Raji (cell line): Measurements from ENCODE around the gene F12.

ENCODE experiments used
- POLR2A ChIP-seq: IDR thresholded peaks from 2 replicates; pipeline ENCODE4 v1.6.1; 2011; ENCODE audit warnings: low read depth, low read length, control low read depth; ENCODE audit not compliant: insufficient read depth

Gene F12

DNA sequence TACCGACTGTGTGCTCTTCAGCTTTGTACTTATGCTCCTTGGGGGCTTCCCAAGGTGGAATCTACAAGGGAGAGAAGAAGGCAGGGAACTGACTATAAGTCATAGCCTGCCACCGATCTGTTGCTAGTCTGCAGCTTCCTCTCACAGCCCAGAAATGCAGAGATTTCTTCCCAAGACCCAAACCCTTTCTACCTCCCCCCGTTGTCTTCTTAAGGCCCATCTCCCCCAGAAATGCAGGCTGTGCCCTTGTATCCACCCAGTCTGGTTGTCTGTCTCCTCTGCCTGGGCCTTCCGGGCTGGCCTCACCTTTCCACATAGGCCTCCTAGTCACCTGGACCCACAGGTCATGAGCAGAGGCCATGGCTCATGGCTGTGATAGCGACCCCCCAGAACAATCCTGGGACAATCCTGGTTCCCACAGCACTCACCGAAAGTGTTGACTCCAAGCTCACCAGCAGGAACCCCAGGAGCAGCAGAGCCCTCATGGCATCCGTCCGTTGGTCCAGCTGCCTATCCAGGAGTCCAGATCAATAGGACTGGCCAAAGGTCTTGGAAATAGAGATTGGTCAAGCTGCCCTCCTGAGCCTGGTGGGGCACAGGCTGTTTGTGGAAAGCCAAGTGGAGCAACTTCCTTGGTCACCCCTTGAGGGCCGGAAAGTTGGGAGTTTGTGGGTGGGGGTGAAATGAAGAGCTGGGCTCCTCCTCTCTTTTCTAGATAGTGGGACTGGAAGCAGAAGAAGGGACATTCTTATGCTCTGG, at the start of gene F12:
Gene F12, minus strand, starts transcription at position 522 of the 759 bp plus-strand sequence. Its CDS starts 37 bp downstream, at position 485.
- no peak for TF ChIP-seq POLR2A

DNA sequence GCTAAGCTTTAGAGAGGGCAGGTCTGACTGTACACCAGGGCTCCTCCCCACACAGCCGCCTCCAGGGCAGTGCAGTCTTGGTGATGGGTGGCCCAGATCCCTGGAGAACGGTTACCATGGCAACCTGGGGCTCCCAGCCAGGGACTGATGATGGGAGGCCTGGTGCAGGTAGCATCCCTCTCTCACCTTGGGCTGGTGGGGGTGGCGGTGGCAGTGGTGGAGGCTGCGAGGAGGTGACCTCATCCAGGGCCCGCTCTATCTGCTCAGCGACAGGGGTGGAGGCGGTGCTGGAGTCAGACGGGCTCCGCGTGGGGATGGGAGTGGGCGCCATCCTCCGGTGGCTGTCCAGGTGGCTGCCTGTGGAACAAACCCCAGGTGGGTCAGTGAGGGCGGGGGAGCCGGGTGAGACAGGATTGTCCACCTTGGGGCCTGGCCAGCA, 49.6 kb upstream of the F12 start:
- TF ChIP-seq POLR2A: no peak

DNA sequence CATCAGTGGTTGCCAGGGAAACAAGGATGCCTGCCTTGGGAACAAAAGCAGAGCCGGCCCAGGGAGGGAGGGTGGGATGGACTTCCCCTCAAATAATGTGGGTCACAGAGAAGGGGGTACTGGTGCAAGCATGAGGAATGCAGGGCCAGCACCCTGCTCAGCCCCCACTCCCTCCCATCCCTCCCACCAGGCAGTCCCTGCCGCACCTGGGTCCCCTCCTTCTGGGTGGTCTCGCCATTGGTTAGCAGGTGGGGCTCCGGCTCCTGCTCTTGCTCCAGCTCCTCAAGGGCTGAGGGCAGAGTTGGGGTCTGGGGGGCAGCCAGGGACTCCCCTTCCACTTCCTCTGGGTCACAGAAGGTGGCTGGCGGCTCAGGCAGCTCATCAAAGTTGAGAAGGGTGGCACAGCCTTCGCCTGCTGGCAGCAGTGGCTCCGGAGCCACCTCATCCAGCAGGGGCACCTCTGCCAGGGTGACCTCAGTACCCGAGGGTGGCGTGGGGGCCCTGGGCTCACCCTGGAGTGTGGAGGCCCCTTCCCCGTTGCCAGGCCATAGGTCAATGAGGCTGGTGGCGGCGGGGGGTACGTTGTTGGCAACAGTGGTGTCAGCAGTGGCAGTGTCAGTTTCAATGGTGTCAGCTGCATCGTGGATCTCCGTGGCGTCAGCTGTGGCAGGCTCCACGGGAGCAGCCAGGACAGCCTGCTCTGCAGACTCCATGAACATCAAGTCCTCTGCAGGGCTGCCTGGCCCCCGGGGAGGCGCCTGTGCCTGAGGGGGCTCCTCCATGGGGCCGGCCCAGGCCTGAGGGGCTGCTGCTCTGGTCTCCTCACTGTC, 48.7 kb upstream of the F12 start:
- no peak for TF ChIP-seq POLR2A

DNA sequence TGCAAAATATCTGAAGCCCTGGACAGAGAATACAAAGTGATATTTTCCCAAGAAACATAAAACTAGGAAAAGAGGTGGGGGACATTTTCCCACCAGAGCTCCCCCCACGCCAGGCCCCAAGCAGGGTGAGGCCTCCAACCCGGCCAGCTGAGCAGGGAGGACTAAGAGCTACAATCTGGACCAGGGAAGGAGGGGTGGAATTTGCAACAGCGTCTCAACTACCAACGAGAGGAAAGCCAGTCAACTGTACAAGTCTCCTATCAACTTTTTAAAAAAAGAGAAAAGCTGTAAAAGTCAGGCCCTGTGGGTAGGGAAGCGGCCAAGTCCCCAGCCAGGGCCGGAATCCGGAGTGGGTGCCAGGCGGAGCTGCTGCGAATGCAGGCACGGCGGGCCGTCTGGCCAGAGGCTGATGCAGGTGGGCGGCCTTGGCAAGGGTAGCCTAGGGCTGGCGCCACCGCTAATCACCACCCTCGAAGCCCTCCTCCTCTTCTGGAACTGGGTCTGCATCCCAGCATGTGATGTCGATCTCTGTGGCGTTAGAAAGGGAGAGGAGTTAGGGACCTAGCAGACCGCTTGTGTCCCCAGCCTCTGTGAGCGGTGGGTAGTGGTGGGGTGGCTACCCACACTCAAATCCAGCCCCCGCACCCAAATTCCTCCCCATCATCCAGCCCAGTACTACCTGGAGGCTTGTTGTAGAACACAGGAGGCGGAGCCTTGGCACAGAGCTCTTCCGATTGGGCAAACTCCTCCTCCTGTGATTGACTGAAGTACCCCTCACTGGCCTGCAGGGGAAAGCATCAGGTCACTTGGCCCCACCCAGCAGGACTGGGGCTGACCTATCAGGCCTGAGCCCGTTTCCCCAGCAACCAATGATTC, 47.9 kb upstream of the F12 start:
- peak; percentile 29; the same call in 1 of the 2 replicates for TF ChIP-seq POLR2A

DNA sequence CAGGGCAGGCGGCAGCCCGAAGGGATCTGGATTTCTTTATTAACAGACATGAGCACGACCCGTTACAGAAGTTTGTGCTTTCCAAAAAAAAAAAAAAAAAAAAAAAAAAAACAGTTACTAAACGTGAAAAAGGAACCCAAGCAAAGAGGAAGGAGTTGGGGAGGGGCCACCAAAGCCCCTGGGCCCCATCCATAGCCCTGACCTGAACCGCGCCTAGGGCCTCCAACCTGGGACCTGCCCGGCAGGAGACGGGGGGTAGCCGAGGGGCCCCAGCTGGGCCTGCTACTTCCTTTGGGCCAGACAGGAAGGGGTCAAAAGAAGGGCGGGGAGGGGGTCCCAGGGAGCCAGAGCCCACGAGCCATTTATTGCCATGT, 47.2 kb upstream of the F12 start:
- no peak for TF ChIP-seq POLR2A

DNA sequence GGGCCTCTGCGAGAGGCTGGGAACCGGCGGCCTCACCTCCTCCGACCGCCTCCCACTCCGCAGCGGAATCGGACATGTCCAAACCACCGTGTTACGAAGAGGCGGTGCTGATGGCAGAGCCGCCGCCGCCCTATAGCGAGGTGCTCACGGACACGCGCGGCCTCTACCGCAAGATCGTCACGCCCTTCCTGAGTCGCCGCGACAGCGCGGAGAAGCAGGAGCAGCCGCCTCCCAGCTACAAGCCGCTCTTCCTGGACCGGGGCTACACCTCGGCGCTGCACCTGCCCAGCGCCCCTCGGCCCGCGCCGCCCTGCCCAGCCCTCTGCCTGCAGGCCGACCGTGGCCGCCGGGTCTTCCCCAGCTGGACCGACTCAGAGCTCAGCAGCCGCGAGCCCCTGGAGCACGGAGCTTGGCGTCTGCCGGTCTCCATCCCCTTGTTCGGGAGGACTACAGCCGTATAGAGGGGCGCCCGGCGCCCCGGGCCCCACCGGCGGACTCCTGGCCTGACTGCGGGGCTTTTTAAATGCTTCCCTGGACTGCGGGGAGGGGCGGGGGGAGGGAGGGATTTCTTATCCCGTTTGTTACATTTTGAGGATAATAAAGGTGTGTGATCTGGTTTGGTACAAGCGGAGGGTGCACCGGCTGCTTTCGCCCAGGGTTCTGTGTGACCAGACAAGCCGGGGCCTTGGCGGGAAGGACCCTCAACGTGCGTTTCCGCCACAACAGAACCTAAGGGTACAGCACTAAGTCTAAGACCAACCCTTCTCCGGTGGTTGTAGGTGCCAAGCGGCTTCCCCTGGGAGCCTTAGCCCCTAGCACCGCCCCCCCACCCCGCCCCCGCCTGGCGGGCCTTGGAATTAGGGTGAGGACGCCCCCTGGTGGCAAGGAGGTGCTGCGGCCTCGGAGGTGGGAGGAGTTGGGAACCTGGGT, 46.6 kb upstream of the F12 start:
- TF ChIP-seq POLR2A: peak; percentile 91

DNA sequence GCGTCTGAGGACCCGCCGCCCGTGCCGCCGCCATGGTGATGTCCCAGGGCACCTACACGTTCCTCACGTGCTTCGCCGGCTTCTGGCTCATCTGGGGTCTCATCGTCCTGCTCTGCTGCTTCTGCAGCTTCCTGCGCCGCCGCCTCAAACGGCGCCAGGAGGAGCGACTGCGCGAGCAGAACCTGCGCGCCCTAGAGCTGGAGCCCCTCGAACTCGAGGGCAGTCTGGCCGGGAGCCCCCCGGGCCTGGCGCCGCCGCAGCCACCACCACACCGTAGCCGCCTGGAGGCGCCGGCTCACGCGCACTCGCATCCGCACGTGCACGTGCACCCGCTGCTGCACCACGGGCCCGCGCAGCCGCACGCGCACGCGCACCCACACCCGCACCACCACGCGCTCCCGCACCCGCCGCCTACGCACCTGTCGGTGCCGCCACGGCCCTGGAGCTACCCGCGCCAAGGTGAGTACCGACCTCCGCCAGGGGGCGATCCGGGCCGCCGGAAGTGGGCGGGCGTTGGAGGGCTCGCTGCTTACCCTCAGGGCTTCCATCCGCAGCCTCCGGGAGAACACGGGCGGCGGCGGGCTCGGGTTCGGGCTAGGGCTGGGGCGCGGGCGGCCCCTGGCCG, 45.8 kb upstream of the F12 start:
- TF ChIP-seq POLR2A: peak; percentile 81

DNA sequence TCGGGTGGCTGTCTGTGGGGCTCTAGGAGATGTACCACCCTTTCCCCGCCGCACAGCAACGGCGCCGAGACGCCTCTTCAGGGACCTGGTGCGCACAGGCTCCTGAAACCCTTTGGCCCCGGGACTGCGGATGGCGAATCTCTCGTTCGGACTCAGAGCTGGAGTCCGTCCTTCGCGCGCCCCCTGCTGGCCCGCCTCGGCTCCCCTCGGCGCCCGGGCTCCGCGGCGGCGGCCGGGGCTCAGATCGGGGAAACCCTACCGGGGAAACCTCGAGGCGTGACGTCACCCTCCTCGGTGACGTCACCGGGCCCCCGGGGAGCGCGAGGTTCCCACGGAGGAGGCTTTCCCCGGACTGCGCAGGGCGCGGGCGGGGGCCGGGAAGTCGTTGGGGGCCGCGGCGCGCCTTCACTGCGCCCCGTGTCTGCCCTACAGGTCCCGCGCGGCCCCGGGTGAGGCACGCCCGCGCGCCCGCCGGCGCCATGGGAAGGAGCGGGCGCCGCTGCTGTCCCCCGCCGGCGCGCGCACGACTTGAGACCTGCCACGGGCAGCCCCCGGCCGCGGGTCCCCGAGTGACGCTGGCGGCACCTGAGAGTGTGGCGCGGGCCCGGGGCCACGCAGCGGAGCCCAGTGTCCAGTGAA, 45.2 kb upstream of the F12 start:
- TF ChIP-seq POLR2A: no peak

DNA sequence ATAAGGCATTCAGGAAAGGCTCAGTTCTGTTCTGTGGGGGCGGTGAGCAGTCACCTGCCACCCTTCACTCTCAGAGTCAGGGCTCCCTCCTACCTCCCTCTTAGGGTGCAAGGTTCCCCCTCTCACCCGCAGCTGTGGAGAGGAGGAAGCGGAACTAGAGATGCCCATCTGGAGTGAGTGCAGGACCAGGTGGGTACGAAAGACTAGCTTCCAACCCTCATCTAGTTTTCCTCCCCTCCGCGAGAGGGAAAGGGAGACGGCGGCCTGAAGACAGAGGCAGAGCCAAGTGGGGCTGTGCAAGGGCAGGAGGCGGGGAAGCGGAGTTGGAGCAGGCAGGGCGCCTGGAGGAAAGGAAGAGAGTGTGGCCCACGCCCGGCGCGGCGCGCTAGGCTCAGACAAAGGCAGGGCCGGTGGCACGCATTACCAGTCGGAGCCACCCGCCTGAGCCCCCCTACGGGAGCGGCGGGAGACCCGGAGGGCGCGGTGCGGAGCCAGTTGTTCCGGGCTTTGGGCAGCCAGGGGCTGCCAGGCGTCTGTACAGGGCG, 44.6 kb upstream of the F12 start:
- TF ChIP-seq POLR2A: no peak

DNA sequence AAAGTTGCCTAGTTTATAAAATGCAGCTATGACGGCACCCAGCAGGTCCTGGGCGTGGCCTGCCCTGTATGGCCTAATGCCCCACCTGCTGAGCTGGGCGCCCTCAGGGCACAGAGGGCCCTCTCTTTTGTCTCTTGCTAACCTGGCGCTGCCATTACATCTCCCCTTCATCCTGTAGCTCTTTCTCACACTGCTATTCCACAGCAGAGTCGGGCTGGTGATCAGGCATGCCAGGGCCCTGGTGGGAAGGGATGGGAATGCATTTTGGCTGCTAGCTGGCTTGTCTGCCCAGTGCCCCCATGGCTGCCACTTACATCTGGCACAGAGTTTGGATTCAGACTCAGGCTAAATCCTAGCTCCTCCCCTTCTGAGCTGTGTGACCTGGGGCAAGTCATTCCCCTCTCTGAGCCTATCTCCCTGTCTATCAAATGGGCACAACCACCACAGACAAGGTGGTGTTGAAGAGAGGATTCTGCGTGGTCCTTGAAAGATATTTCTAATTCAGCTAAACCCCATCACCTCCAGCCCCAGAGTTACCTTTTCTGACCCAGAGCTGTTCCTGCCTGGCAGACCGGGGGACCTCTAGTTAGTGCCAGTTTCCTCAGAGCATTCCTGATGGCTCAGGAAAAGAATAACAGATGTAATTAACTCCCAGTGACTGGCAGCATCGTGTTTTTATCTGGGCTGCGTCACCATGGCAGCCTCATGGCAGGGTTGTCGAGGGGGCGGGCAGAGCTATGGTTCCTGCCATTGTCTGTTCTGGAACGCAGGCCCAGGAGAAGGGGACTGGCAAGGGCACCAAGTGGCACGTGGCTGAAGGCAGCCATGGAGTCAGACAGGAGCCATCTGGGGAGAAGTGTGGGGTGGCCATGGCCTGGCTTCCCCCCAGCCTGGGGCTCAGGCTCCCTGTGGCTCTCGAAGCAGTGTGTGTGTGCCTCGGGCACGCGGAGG, 43.6 kb upstream of the F12 start:
- no peak for TF ChIP-seq POLR2A

DNA sequence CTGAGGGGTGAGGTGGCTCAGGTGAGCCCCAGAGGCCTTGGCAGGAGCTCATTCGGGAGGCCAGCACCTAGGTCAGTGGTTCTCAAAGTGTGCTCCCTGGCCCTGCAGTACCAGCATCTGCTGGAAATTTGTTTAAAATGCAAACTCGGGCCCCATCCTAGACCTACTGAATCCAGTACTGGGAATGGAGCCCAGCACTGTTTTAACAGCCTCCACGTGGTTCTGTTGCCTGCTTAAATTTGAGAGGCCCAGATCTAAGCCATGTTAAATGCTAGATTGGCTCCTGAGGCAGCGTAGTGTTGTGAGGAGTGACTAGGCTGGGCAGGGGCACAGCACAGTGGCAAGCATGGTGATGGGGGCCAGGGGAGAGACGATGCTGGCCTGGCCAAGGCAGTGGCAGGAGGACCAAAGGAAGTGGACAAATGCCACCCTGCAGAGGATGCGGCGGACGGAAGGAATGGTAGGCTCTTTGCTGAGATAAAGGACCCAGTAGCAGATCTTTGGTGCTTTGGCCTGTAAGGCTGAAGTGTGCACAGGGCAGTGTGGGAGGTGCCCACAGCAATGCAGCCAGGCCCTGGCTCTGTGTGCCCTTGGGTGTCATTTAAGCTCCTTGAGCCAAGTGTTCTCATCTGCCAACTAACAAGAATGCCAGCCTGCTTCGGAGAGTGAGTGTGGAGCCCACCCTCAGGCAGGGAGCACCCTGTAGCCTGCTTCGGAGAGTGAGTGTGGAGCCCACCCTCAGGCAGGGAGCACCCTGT, 41.5 kb upstream of the F12 start:
- no peak for TF ChIP-seq POLR2A
